OCI-M2 (cell line): ENCODE measurements around the gene PTH2R.
"Not testable (repeated sequence)": the region's sequence is repeated elsewhere in the genome, so short reads cannot be mapped to it uniquely, and the experiment has no call there.

Source experiments
- DNase-seq: peaks from one replicate; lab custom pipeline; 2025; ENCODE audit not compliant: unreplicated experiment; lab: John Stamatoyannopoulos, UW

The PTH2R gene

GRCh38 chr2:208392300-208392699, 14.3 kb upstream of the PTH2R start:
- DNase-seq: no peak

DNA sequence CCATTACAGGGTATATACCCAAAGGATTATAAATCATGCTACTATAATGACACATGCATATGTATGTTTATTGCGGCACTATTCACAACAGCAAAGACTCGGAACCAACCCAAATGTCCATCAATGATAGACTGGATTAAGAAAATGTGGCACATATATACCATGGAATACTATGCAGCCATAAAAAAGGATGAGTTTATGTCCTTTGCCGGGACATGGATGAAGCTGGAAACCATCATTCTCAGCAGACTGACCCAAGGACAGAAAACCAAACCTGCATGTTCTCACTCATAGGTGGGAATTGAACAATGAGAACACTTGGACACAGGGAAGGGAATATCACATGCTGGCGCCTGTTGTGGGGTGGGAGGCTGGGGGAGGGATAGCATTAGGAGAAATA, 9.8 kb upstream of the PTH2R start:
- DNase-seq: not testable (repeated sequence)

- no peak for DNase-seq
These were observed 7.4 kb upstream of the PTH2R start for GRCh38 chr2:208399201-208399600.

DNA sequence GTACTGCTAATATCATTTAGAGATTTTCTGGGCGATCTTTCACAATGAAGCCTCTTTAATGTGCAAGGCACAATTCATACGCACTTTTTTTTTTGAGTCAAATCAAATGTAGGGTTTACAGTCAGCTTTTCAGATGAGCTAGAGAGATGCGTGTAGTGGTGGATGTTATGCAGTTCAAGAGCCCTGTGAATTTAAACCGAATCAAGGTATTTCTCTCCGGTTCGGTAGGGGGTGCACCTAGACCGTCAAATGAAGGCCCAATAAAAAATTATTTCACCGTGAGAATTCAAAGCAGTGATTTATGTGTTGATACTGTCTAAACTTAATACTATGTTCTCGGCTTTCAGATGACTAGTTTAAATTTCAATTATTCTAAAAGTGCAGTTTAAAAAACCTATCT, 1.1 kb downstream of the PTH2R start:
- no peak for DNase-seq

GRCh38 chr2:208413931-208414330, 7.3 kb downstream of the PTH2R start:
- no peak for DNase-seq

GRCh38 chr2:208415255-208415654, 8.7 kb downstream of the PTH2R start:
- DNase-seq: no peak

GRCh38 chr2:208415897-208416296, 9.3 kb downstream of the PTH2R start:
- no peak for DNase-seq

GRCh38 chr2:208426412-208427045, 19.9 kb downstream of the PTH2R start:
- DNase-seq: no peak

GRCh38 chr2:208437755-208438154, 31.2 kb downstream of the PTH2R start:
- DNase-seq: no peak

DNA sequence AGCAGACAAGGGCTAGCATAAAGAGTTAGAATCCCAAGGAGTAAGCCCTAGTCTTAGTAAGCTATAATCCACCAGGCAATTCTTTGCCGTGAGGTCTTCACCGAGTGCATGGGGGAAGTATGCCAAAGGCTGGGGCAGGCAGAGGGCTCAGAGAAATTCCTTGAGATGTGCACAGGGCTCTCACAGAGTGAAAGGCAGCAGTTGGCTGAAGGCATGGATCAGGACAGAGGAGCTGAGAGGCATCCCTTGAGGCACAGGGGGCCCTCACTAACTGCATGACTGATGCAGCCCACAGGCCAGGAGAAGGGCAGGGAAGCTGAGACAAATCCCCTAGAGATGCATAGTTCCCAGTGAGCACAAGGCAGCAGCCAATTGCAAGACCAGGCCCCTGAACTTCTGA, 34.1 kb downstream of the PTH2R start:
- DNase-seq: no peak

- no peak for DNase-seq
These were observed 35.4 kb downstream of the PTH2R start for GRCh38 chr2:208441951-208442350.

GRCh38 chr2:208447447-208447846, 40.9 kb downstream of the PTH2R start:
- DNase-seq: not testable (repeated sequence)

- no peak for DNase-seq
These were observed 44.5 kb downstream of the PTH2R start for GRCh38 chr2:208451061-208451460.

GRCh38 chr2:208454861-208455260, 48.3 kb downstream of the PTH2R start:
- DNase-seq: no peak

- DNase-seq: no peak
These were observed 57.1 kb downstream of the PTH2R start for GRCh38 chr2:208463721-208464120.

GRCh38 chr2:208464205-208464604, 57.6 kb downstream of the PTH2R start:
- no peak for DNase-seq

GRCh38 chr2:208466151-208466919, 59.7 kb downstream of the PTH2R start:
- no peak for DNase-seq

DNA sequence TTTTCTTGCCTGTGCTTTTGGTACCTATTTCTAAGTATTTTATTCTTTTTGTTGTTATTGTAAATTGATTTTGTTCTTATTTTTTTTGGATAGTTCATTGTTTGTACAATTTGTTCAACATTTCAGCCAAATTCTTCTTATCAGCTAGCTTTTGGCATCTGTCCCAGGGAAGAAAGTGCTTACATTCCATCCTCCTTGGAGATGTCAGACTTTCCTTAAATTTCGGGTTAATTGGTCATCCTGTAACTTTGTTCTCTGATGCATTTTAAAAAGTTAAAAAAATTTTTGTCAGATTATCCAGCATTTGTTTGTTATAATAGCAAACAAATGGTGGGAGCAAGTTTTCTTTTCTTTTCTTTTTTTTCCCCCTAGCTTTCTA, 60.3 kb downstream of the PTH2R start:
- no peak for DNase-seq

DNA sequence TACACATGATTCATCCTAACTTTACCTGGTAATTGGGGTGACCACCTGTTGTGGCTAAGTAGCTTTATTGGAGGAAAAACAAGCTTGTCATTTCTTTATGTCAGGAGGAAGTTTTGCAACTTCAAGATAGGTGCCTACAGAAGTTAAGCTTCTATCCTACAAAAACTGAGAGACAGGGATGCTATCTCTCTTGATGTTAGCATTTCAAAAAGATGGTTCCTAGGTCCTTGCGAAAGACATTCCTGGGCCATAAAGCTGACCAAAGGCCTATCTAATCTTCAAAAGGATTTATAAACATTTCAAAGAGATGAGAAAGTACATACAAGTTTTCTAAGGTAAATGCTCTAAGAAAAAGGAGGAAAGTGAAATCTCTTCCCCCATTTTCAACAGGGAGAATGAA, 61.0 kb downstream of the PTH2R start:
- no peak for DNase-seq

DNA sequence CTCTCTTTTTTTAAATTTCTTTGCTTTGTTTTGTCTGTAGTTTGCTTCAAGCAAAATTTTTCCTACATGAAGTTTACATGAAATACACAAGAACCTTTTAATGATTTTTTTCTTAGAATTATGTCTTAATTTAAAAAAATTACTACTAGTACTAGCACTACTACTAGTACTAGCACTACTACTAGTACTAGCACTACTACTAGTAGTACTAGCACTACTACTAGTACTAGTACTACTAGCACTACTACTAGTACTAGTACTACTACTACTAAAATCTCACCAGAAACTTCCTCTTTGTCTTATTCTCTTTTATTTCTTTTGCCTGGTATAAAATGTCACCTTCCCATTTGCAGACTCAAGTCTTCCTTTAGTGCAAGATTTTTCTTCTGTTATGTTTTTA, 71.1 kb downstream of the PTH2R start:
- no peak for DNase-seq

GRCh38 chr2:208479342-208479741, 72.8 kb downstream of the PTH2R start:
- DNase-seq: no peak

- DNase-seq: not testable (repeated sequence)
These were observed 75.4 kb downstream of the PTH2R start for GRCh38 chr2:208481945-208482344.
